Activated CD4-positive, alpha-beta T cell treated with anti-CD3 and anti-CD28 coated beads, Interleukin-2, Interleukin-4, amounts not matched to agents 100 ng/mL and 50 ng/mL, durations not matched to agents 16 hours and 8 hours (primary cell): Measurements from ENCODE around the gene MEX3D.
"Not testable (repeated sequence)": the region's sequence is repeated elsewhere in the genome, so short reads cannot be mapped to it uniquely, and the experiment has no call there.

Source experiments
- DNase-seq: peaks from one replicate; pipeline ENCODE4 v3.0.0-alpha.2; 2020; ENCODE audit warnings: low spot score

The MEX3D gene

DNA sequence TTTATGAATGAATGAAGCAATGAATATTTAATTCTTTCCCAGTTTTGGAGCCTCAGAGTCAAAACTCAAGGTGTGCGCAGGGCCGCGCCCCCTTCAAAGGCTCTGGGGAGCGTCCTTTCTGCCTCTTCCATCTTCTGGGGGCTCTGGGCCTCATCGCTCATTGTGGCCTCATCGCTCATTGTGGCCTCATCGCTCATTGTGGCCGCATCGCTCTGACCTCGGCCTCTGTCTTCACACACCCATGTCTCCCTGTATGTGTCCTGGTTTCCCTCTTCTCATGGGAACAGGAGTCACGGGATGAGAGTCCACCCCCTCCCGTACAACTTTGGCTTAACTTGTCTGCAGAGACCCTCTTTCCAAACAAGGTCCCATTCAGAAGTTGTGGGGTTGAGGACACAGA is 3.2 kb upstream of the MEX3D start:
- no peak for DNase-seq

GRCh38 chr19:1570836-1571235 is 2.7 kb upstream of the MEX3D start:
- no peak for DNase-seq

DNA sequence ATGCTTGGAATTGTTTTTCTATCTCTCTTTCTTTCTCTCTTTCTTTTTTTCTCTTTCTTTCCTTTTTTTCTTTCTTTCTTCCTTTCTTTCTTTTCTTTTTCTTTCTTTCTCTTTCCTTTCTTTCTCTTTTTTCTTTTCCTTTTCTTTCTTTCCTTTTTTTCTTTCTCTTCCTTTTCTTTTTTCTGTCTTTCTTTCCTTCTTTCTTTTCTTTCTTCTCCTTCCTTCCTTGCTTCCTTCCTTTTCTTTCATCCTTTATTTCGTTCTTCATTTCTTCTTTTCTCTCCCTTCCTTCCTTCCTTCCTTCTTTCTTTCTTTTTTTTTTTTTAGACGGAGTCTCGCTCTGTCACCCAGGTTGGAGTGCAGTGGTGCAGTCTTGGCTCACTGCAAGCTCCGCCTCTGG is 1.9 kb upstream of the MEX3D start:
- no peak for DNase-seq

DNA sequence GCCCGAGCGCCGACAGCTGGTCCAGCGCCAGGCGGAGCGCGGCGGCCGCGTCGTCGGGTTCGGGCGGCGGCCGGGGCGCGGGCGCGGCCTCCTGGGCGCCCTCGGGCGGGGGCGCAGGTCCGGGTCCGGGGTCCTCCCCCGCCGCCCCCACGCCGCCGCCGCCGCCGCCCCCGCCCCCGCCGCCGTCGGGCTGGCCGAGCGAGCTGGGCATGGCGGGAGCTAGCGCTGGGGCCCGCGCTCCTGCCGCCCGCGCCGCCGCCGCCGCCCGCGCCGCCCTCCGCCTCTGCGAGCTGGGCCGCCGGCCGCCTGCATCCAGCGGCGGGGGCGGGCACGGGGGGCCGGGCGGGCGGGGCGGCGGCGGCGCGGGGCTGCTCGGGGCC is 287 bp downstream of the MEX3D start:
- DNase-seq: no peak

DNA sequence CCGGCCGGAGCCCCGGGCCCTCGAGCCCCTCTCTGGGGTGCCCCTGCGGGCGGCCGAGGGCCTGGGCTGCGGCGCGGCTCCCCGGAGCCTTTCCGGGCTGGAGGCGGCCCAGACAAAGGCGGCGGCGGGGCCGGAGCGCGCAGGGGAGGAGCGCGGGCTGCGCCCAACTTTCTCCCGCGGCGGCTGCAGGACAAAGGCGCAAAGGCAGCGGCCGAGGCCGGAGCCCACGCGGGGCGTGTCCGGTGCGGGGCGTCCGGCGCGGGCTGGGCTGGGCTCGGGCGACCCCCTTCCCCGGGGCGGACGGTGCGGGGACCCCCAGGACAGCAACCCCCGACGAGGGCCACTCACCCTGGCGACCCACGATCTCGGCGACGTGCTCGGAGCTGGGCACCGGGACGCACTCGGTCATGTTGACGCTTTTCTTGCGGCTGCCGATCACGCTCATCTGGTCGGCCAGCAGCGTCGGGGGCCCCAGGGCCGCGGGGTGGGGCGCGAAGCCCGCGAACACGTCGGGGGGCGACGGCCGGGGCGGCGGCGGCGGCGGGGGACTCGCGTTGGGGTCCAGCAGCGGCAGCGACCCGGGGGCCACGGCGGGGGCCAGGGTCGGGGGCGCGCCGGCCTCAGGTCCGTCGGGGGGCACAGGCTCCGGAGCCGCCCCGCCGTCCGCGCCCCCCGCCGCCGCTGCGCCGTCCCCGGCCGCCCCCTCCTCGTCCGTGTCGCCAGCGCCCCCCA is 843 bp downstream of the MEX3D start:
- no peak for DNase-seq

DNA sequence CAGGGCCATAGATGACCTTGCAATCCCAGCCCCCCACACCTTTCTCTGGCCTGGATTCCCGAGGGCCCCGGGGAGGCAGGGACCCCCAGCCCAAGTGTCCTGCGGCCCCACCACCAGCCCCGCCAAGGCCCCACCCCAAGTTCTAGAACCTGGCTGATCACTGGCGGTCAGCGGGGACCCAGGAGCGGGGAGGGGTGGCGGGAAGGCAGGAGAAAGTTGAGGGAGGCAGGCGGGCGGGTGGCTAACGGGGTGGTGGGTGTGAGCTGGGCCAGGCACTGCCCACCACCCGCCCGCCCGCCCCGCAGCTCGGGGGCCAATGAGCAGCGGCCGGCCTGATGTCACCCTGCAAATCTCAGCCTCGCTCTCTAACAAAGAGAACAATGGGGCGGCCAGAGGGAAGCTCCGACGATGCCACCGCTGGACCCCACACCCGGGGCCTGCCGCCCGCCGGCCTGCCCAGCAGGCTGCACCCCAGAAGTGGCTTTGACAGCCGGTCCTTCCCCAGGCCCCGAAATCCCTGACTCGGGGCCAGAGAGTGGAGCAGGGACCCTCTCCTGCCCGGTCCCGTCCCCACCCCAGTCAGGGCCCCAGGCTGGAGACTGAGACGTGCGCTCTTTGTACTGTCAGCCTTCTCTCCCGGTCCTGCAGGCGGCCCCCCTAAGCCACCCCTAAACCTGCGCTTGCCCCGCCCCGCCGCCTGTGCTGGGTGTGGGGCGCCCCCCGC is 1.6 kb downstream of the MEX3D start:
- DNase-seq: no peak

DNA sequence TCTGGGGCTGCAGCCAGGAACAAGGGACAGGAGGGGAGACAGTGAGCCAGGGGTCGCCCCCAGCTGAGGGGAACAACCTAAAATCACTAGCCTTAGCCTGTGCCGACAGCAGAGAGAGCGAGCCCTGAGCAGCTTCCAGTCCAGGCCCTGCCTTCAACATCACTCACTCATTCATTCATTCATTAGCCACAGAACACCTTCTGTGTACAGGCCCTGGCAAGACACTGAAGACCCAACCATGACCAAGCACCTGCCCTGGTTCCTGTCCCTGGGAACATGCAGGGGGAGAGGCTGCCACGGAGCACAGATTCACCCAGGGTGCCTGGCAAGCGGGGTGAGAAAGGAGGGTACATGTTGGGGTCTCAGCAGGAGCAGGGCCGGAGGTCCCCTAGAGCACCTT is 4.9 kb downstream of the MEX3D start:
- no peak for DNase-seq

- DNase-seq: no peak
These were observed 6.8 kb downstream of the MEX3D start for GRCh38 chr19:1561236-1561842.

GRCh38 chr19:1560286-1560882 is 7.7 kb downstream of the MEX3D start:
- no peak for DNase-seq

- DNase-seq: no peak
These were observed 9.6 kb downstream of the MEX3D start for GRCh38 chr19:1558552-1558951.

DNA sequence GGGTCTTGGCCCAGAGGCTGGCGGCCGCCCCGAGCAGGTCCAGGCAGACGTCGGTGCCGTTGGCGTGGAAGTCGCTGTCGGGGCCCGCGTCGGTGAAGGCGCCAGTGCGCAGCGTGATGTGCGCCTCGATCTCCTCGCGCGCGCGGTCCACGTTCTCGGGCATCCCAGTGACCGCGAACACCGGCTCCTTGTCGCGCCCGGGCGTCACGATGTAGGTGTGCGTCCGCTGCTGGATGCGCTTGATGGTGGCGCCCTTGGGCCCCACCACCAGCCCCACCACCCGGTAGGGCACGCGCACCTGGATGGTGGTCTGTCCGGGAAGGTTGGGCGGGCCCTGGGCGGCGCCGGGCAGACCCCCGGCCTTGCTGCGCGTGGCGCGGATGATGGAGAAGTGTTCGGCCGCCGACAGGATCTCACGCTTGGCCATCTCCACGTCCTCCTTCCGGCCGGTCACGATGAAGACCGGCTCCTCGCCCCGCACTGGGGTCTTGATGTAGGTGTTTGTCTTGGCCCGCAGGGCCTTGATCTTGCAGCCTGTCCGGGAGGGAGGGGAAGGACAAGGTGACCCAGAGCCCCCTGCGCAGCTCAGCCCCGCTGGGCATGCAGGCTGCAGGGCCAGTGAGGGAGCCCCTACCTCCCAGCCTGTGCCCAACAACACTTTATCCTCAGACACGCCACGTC is 11.6 kb downstream of the MEX3D start:
- DNase-seq: no peak

DNA sequence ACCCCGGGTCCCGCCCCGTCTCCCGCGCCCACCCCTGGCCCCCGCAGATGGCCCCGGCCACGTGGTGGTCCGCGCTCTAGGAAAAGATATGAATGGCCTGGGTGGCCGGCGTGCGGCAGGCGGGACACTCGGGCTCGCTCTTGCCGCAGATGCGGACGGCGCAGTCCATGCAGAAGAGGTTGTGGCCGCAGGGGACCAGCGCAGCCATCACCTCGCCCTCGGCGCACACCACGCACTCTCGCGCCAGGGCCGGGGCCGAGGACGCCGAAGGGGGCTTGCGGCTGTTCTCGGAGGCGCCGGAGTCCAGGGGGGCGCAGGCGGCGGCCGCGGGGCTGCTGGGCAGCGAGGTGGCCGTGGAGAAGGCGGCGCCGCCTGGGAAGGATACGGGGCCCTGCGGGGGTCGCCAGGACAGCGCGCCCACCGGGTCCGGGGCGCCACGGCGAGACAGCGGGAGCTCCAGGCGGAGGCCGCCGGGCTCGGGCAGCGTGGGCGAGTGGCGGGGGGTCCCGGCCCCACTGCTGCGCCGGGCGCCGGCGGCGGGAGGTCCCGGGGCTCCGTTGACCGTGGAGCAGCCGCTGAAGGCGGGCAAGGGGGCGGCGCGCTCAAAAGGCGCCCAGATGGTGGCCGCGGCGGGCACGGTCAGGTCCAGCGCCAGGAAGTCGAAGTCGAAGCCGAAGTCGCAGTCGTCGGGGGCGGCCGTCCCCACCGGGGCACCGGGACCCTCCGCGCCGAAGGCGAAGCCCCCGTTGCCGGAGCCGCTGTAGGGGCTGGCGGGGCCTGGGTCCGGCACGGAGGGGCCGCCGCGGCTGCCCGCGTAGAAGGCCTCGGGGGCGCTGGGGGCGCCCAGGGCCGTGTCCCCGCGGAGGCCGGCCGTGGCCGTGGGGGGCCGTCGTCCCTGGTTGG is 12.4 kb downstream of the MEX3D start:
- no peak for DNase-seq

- no peak for DNase-seq
These were observed 13.2 kb downstream of the MEX3D start for GRCh38 chr19:1554968-1555367.

DNA sequence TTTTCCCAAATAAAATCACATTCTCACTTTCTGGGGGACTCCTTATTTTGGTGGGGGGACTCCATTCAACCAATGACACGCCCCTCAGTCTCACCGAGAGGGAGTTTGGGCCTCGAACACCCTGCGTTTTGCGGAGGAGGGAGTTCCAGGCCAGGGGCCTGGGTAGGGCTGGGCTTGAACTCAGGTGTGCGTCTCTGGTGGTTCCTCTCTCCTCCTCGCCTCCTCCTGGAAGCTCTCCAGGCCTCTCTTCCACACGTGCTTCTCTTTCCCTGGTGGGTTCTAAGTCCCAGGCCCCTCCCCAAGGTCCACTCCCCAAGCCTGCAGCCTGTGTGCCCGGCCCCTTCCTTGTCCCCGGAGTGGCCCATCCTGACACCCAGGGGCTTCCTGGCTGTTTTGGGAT is 14.7 kb downstream of the MEX3D start:
- DNase-seq: no peak

- no peak for DNase-seq
These were observed 16.8 kb downstream of the MEX3D start for GRCh38 chr19:1551068-1552040.

- DNase-seq: no peak
These were observed 18.7 kb downstream of the MEX3D start for GRCh38 chr19:1549332-1549945.

- no peak for DNase-seq
These were observed 27.7 kb downstream of the MEX3D start for GRCh38 chr19:1540365-1540925.

GRCh38 chr19:1539749-1540148 is 28.4 kb downstream of the MEX3D start:
- not testable (repeated sequence) for DNase-seq

GRCh38 chr19:1538978-1539377 is 29.1 kb downstream of the MEX3D start:
- DNase-seq: no peak
